GM12873 (cell line): ENCODE data around the gene SND1.

ENCODE experiments used
- CTCF ChIP-seq: IDR thresholded peaks from 2 replicates; pipeline ENCODE4 v1.5.1; 2012; ENCODE audit warnings: low read depth, mild to moderate bottlenecking, moderate library complexity, low read length, control low read depth; ENCODE audit not compliant: insufficient read depth; ENCODE audit errors: missing control alignments

SND1 gene

GRCh38 chr7:127900732-127901685 lies 249.0 kb downstream of the SND1 start:
- TF ChIP-seq CTCF, result no peak

- TF ChIP-seq CTCF, result no peak
These were observed 250.1 kb downstream of the SND1 start for GRCh38 chr7:127901895-127902703.

- no peak for TF ChIP-seq CTCF
These were observed 252.1 kb downstream of the SND1 start for GRCh38 chr7:127903892-127904669.

- no peak for TF ChIP-seq CTCF
These were observed 252.6 kb downstream of the SND1 start for GRCh38 chr7:127904670-127904985.

- no peak for TF ChIP-seq CTCF
These were observed 253.0 kb downstream of the SND1 start for GRCh38 chr7:127905021-127905420.

- TF ChIP-seq CTCF, result no peak
These were observed 253.7 kb downstream of the SND1 start for GRCh38 chr7:127905491-127906330.
